Common myeloid progenitor, CD34-positive (primary cell): ENCODE results near the gene CLEC4M.

Experiments used
- CTCF ChIA-PET: fragments of 350-600 bp; sonication (Branson Sonifier 250); formaldehyde crosslinking; loops from one replicate; lab custom pipeline; 2021; ENCODE audit warnings: antibody characterized with exemption; lab: Charles Lee
- POLR2A ChIA-PET: fragments of 350-600 bp; sonication (Branson Sonifier 250); formaldehyde crosslinking; loops from one replicate; lab custom pipeline; 2021; ENCODE audit warnings: antibody characterized with exemption; lab: Charles Lee
- DNase-seq, 3 donors: peaks; one replicate each; pipeline versions ENCODE4 v3.0.0 to v3.0.0-alpha.2; 2013
- H3K27ac ChIP-seq, 2 experiments: 1 replicate in 1 of 2; 2 replicates in 1 of 2; pipeline ENCODE4 v1.7.0; 2013; ENCODE audit warnings: inconsistent platforms in 2 of 2, low read length in 2 of 2, mild to moderate bottlenecking in 2 of 2, low read depth in 1 of 2, moderate library complexity in 1 of 2; ENCODE audit not compliant: severe bottlenecking in 2 of 2, insufficient read depth in 1 of 2, poor library complexity in 1 of 2
- H3K27me3 ChIP-seq, 5 experiments: replicated peaks in 2 of 5; 1 replicate in 3 of 5; 2 replicates in 2 of 5; pipeline versions ENCODE4 v1.6.1 to v1.7.0; 2013; ENCODE audit warnings: low read length in 4 of 5, mild to moderate bottlenecking in 2 of 5, moderate library complexity in 2 of 5, inconsistent platforms in 1 of 5; ENCODE audit not compliant: insufficient read depth in 5 of 5, control insufficient read depth in 4 of 5
- H3K36me3 ChIP-seq, 4 experiments: 1 replicate in 2 of 4; 2 replicates in 2 of 4; pipeline versions ENCODE4 v1.6.1 to v1.7.0; 2013; ENCODE audit warnings: low read length in 3 of 4, control low read depth in 1 of 4, mild to moderate bottlenecking in 1 of 4; ENCODE audit not compliant: control insufficient read depth in 4 of 4, insufficient read depth in 4 of 4
- H3K4me1 ChIP-seq, 4 experiments: 1 replicate in 3 of 4; 2 replicates in 1 of 4; pipeline versions ENCODE4 v1.6.1 to v1.7.1; 2013; ENCODE audit warnings: low read length in 3 of 4, mild to moderate bottlenecking in 3 of 4, control low read depth in 1 of 4, inconsistent platforms in 1 of 4, moderate library complexity in 1 of 4; ENCODE audit not compliant: control insufficient read depth in 4 of 4, insufficient read depth in 4 of 4; ENCODE audit errors: control extremely low read depth in 1 of 4
- H3K4me3 ChIP-seq, 7 experiments: 1 replicate in 4 of 7; 2 replicates in 3 of 7; pipeline versions ENCODE4 v1.5.1 to v1.7.0; 2013; ENCODE audit warnings: mild to moderate bottlenecking in 7 of 7, low read length in 6 of 7, moderate library complexity in 6 of 7, inconsistent platforms in 2 of 7, low read depth in 2 of 7, control low read depth in 1 of 7; ENCODE audit not compliant: insufficient read depth in 4 of 7, control insufficient read depth in 1 of 7; ENCODE audit errors: extremely low read depth in 1 of 7
- H3K9me3 ChIP-seq, 5 experiments: 1 replicate in 4 of 5; 2 replicates in 1 of 5; pipeline versions ENCODE4 v1.6.1 to v1.7.1; 2013; ENCODE audit warnings: low read length in 4 of 5, mild to moderate bottlenecking in 2 of 5, inconsistent platforms in 1 of 5, low read depth in 1 of 5, moderate library complexity in 1 of 5; ENCODE audit not compliant: control insufficient read depth in 4 of 5, insufficient read depth in 2 of 5; ENCODE audit errors: control extremely low read depth in 1 of 5
- WGBS: methylation state at CpG from one replicate; pipeline ENCODE4 v1.1.5; 2013; ENCODE audit not compliant: insufficient coverage; 5-methylcytosine and 5-hydroxymethylcytosine counted together

CLEC4M gene

GRCh38 chr19:7739211-7739755 lies 23.8 kb upstream of the CLEC4M start:
- no peaks in the 10 kb centered on the region for H3K36me3 ChIP-seq
- ChIA-PET CTCF (interaction anchor here (0.9 to 1.5 kb wide), 3 partner anchors 9 to 58 kb away, joined by 3 to 6 read pairs (median 3); partner anchors contain the start of gene TRAPPC5), POLR2A (no interaction called here)
- peaks cover 0 to 6% (median 2%) of the 10 kb centered on the region in 4 experiments for H3K4me1 ChIP-seq
- H3K27me3 ChIP-seq: peaks cover 0 to 13% (median 2%) of the 10 kb centered on the region in 5 experiments
- DNase-seq: no peak
- H3K27ac ChIP-seq: no peak overlapping the region
- no peaks in the 10 kb centered on the region for H3K9me3 ChIP-seq
- 63% methylated on average over 1 of the region's 2 CpGs for WGBS
- H3K4me3 ChIP-seq: no peak overlapping the region

DNA sequence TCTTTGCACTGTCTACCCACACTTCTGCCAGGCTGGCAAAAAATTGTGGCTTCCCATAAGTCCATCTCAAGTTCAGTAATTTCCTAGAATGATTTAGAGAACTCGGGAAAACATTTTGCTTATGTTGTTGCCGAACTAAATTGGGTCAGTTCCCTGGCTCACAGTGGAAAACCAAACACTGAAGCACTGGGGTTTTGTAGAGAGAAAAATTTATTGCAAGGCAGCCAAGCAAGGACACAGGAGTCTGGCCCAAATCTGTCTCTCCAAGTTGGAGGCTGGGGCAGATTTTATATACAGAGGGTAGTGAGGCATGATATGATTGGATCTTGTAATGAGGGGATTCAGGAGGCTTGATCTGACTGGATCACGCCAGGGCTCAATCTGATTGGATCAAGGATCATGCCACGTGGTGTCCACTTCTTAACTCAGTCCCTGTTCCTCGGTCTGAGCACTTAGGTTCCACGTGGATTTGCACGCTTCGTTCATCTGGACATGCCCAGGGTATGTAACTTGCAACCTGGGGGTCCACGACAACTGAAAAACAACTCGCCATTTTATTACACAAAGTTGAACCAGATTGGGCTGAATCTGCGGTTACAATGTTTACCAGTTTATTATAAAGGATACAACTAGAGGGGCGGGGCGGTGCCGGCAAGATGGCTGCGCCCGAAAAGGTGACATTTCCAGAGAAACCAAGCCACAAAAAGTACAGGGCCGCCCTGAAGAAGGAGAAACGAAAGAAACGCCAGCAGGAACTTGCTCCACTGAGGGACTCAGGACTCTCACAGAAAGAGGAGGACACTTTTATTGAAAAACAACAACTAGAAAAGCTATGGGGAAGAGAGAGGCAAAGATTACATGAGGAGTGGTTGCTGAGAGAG lies 23.0 kb upstream of the CLEC4M start:
- CTCF ChIA-PET: interaction anchor here (0.9 to 1.5 kb wide), 3 partner anchors 10 to 59 kb away, joined by 3 to 6 read pairs (median 3); partner anchors contain the start of gene TRAPPC5
- H3K36me3 ChIP-seq: no peaks in the 10 kb centered on the region
- H3K4me1 ChIP-seq: no peaks in the 10 kb centered on the region
- no peaks in the 10 kb centered on the region for H3K9me3 ChIP-seq
- peaks cover 0 to 13% (median 2%) of the 10 kb centered on the region in 5 experiments for H3K27me3 ChIP-seq
- no peak overlapping the region for H3K4me3 ChIP-seq
- whole genome bisulfite sequencing: 90% methylated on average over 13 of the region's 19 CpGs
- no peak for DNase-seq
- no peak overlapping the region for H3K27ac ChIP-seq
- POLR2A ChIA-PET: no interaction called here

- H3K36me3 ChIP-seq: no peaks in the 10 kb centered on the region
- no peak for DNase-seq
- no peaks in the 10 kb centered on the region for H3K9me3 ChIP-seq
- 83% methylated on average over 6 of the region's 6 CpGs for WGBS
- H3K4me3 ChIP-seq: no peak overlapping the region
- peaks cover 0 to 13% (median 2%) of the 10 kb centered on the region in 5 experiments for H3K27me3 ChIP-seq
- CTCF ChIA-PET: interaction anchor here (1.3 kb wide), 1 partner anchor 30 kb away, joined by 3 read pairs; no protein-coding TSS in a partner anchor
- no peaks in the 10 kb centered on the region for H3K4me1 ChIP-seq
- POLR2A ChIA-PET: no interaction called here
- H3K27ac ChIP-seq: no peak overlapping the region
Measured at GRCh38 chr19:7740682-7741054, 22.4 kb upstream of the CLEC4M start.

- Histone ChIP-seq H3K4me3 (no peak overlapping the region), H3K27me3 (peaks cover 0 to 11% (median 2%) of the 10 kb centered on the region in 5 experiments), H3K4me1 (no peaks in the 10 kb centered on the region), H3K9me3 (no peaks in the 10 kb centered on the region), H3K27ac (no peak overlapping the region), H3K36me3 (no peaks in the 10 kb centered on the region)
- CTCF ChIA-PET: no interaction called here
- peak in 1 of 3 donors; percentile 22 for DNase-seq
- POLR2A ChIA-PET: no interaction called here
- WGBS: no CpG with 5 or more reads among the region's 2 CpGs
Measured at GRCh38 chr19:7742575-7742974, 20.5 kb upstream of the CLEC4M start.

GRCh38 chr19:7742991-7743390 lies 20.1 kb upstream of the CLEC4M start:
- no peaks in the 10 kb centered on the region for H3K4me1 ChIP-seq
- H3K9me3 ChIP-seq: no peaks in the 10 kb centered on the region
- WGBS: 85% methylated on average over 11 of the region's 11 CpGs
- ChIA-PET CTCF (interaction anchor here (1.1 kb wide), 1 partner anchor 62 kb away, joined by 4 read pairs; the partner anchor contains the start of gene TRAPPC5), POLR2A (no interaction called here)
- DNase-seq: no peak
- no peak overlapping the region for H3K27ac ChIP-seq
- no peak overlapping the region for H3K4me3 ChIP-seq
- H3K36me3 ChIP-seq: no peaks in the 10 kb centered on the region
- peaks cover 0 to 11% (median 2%) of the 10 kb centered on the region in 5 experiments for H3K27me3 ChIP-seq

DNA sequence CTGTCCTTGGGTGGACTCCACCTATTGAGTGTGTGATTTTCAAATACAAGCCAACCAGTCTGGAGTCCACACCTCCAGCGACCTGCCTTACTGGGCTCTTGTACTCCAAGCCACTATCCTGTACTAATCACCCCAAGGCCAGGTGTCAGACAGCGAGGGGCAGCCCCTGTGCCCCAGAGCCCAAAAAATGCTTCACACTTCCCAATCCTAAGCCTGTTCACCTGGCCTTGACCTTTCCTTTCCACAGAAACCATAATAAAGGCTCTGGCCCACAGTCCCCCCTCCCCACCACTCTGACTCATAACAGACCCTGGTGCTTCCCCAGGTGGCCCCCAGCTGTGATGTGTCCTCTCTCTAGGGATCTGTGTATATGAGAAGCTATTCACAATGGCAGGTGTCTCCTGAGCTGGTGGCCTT lies 19.6 kb upstream of the CLEC4M start:
- Histone ChIP-seq H3K27ac (no peak overlapping the region), H3K27me3 (peaks cover 0 to 11% (median 2%) of the 10 kb centered on the region in 5 experiments), H3K4me3 (no peak overlapping the region), H3K36me3 (no peaks in the 10 kb centered on the region), H3K4me1 (no peaks in the 10 kb centered on the region), H3K9me3 (no peaks in the 10 kb centered on the region)
- CTCF ChIA-PET: interaction anchor here (1.1 kb wide), 1 partner anchor 63 kb away, joined by 4 read pairs; the partner anchor contains the start of gene TRAPPC5
- 86% methylated on average over 2 of the region's 2 CpGs for WGBS
- POLR2A ChIA-PET: no interaction called here
- DNase-seq: no peak
